ENCODE results near the gene PLPP3.

The PLPP3 gene

GRCh38 chr1:56545711-56546110, 33.7 kb downstream of the PLPP3 start:
- DNase-seq, result no peak

GRCh38 chr1:56543783-56544612, 35.4 kb downstream of the PLPP3 start:
- DNase-seq, result no peak

DNA sequence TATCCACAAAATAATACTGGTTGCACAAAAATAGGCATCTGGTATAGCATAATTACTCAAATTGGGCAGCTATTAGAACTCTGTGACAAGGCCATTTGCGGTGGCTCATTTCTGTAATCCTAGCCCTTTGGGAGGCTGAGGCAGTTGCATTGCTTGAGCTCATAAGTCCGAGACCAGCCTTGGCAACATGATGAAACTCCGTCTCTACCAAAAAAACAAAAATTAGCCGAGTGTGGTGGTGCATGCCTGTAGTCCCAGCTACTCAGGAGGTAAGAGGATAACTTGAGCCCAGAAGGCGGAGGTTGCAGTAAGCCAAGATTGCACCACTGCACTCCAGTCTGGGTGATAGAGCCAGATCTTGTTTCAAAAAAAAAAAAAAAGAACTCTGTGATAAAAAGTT, 36.7 kb downstream of the PLPP3 start:
- DNase-seq, result no peak

GRCh38 chr1:56541408-56541807, 38.0 kb downstream of the PLPP3 start:
- DNase-seq, result no peak

- DNase-seq, result no peak
Measured at GRCh38 chr1:56540467-56540866, 38.9 kb downstream of the PLPP3 start.

DNA sequence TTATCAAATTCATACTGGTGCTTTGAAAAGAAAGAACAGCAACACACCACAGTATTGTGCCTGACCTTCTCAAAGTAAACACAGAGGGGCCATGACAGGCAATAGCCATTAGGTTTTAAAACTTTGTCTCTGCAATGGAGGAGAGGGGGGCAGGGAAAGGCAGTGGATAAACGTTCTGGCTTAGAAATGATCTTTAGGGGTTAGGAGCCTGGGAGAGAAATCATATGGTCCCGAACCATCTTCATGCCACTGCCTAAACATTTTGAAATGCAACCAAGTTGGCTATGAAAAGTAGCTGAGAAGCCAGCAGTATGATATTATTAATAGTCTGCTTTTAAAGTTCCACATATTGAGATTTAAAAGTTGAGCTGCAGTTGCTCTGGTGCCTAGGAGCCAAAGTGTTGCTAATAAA, 39.8 kb downstream of the PLPP3 start:
- DNase-seq, result no peak

DNA sequence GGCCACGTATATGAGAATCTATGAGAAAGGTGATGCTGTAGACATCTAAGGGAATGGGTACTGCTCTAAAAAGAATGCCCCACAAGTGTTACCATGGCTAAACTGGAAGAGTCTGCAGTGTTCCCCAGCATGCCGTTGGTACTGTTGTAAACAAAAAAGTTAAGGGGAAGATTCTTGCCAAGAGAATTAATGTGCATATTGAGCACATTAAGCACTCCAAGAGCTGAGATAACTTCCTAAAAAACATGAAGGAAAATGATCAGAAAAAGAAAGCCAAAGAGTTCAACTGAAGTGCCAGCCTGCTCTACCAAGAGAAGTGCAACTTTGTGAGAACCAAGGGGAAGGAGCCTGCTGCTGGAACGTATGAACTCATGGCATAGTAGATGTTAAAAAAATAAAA, 40.8 kb downstream of the PLPP3 start:
- no peak for DNase-seq

- DNase-seq, result no peak
Measured at GRCh38 chr1:56537660-56538059, 41.7 kb downstream of the PLPP3 start.

- DNase-seq, result no peak
Measured at GRCh38 chr1:56535939-56536338, 43.4 kb downstream of the PLPP3 start.

- no peak for DNase-seq
Measured at GRCh38 chr1:56535362-56535761, 44.0 kb downstream of the PLPP3 start.

DNA sequence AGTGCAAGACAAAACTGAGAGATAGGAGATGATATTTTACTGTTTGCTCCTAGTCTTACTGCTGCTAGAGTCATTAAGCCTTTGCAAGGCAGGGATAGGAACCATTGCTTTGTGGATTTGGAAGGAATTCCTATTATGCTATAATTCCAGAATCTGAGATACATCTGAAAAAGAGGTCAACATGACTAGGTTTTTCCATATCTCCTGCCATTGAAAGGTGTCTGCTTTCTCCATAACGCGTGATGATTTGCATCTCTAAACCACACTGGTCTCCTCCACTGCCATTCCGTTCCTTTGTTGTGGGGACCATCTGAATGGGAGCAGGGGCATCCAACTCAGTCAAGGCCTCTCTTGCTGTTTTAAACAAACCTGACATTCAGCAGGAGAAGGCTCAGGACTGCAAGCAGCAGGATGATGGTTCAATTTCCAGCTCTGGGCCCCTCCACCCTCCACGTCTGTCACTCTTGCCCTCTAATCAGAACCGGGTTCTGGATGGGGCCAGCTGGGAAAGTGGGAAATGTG, 45.2 kb downstream of the PLPP3 start:
- DNase-seq, result no peak

DNA sequence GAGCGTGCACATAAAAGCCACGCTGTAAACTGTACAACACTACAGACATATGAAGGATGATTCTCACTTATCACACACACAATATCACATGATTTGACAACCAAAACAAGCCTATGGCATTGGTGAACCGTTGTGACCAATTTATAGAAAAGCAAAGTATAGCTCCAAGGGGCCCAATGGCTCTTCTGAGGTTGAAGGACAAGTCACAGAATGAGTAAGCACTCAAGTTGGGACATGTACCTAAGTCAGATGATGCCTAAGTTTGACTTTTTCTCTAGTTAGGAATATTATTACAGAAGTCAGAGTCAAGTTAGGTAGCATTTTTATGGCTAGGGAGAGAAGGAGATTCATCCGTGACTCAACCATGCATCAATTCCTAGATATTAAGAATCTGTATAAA, 45.7 kb downstream of the PLPP3 start:
- DNase-seq, result no peak

DNA sequence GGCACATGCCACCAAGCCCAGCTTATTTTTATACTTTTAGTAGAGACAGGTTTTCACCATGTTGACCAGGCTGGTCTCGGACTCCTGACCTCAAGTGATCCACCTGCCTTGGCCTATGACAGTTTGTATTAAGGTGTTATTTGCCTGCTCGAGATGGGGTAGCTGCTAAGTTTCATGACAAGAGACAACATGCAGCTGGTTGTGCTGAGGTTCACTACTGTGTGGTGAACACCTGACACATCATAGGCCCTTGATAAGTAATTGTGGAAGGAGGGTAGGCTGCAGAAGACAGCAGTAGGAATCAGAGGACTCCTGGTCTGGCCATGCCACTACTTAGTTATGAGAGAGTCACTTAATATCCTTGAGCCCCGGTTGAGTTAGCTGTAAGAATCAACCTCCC, 46.2 kb downstream of the PLPP3 start:
- no peak for DNase-seq

DNA sequence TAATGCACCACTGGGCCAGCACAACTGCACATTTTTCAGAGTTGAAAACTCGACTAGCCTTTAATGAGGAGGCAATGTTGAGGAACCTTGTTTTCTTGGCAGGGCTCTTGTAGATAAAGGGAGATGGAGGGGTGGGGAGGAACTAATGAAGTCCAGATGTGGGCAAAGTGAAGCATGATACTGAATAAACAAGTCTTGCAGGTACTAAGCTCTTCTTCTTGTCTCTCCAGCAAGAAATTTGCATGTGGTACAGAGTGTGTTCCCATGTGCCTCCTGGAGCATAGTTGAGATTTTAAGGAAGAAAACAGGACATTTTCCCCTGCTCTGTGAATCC, 47.0 kb downstream of the PLPP3 start:
- DNase-seq, result no peak

GRCh38 chr1:56531624-56532349, 47.6 kb downstream of the PLPP3 start:
- DNase-seq, result no peak

DNA sequence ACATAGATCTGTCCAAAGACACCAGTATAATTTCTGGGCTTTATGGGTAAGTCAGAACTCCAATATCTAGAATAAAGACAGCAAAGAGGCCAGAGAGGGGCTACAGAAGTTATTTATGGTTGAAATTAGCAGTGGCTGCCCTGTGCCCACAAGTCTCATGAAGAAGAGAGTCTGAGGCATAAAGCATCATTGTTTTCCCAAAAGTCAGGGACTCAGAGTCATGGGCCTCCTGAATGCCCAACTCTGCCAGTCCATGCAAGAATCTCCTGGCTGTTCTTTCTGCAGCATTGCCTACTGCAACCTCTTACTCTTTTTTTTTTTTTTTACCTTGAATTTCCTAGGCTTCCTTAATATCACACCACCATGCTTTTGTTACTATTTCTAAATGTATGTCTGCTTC, 49.6 kb downstream of the PLPP3 start:
- DNase-seq, result no peak

DNA sequence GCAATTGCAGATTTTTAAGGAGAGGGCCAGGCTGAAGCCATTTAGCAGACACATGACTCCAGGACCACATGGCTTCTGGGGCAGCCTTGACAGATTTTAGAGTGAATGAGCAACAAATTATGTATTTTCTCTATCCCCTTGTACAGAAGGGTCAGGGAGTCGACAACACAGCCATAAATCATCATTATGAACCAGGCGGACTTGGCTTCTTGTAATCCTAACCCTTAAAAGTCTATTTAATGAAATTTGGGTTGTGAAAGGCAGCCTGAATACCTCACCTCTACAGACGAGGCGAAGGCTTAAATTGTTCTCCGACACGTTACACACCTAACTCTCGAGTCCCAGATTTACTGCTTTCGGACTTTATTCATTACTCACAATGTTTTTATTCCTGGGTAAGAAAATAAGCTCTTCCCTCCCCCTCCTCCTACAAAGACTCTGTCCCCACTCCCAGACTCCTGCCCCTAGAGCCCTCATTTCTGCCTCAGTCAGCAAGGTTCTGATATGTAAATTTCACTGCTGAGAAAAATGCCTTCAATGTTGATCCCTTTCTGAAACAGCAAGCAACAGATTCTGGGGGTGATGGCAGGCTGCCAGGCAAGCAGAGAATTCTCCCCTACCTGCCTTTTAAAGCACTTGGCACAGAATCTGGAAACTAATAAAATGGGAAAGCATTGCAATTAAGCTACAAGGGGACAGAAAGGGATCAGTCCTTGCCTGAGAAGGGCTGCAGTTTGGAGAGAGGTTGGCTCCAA, 51.6 kb downstream of the PLPP3 start:
- DNase-seq, result no peak

- no peak for DNase-seq
Measured at GRCh38 chr1:56526571-56527174, 52.7 kb downstream of the PLPP3 start.

GRCh38 chr1:56525489-56526041, 53.8 kb downstream of the PLPP3 start:
- DNase-seq, result no peak

- no peak for DNase-seq
Measured at GRCh38 chr1:56524263-56524662, 55.1 kb downstream of the PLPP3 start.

DNA sequence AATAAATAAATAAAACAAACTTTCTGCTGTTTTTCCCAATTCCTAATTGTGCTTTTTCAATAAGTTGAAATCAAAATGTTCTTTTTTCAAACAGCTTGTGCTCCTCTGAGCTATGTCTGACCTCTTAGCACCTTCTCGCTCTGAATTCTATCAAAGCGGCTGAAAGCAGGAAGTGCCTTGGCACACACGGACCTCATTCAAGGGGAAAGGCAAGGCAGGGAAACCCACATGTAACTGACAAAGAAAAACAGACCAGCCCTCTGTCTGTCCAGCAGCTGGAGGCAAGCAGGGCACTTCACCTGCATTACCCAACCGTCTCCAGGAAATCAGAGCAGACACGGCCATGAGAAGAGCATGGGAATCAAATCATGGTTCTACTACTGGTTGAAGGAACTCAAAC, 56.7 kb downstream of the PLPP3 start:
- DNase-seq, result no peak

DNA sequence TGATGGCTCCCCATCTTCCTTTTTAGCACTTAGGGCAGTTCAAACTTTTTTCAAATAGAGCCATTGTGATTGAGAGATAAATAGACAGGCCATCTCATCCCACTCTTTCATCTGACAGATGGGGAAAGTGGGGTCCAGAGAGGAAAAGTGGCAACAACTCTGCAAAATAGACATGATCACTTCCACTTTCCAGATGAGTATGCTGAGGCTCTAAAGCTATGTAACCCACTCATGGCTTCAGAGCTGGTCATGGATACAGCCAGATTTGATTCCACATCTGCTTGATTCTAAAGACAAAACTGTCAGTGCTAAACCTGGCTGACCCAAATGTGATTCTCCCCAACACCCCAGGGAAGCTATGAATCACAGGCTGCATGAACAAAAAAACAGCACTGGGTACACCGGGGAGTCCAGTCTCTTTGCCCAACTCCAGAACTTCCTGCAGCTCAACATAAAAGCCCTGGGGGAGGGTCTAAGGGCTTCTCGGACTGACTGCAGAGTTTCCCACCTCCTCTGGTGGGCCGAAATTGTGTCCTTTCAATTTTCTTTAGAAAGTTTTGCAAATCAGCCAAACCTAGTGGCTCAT, 59.3 kb downstream of the PLPP3 start:
- DNase-seq, result no peak

Measured in activated gamma-delta T cell treated with Interleukin-2 at 50 U/mL for 16 hours (primary cell).